ENCODE data around the gene DPM1.
"Not testable (repeated sequence)": the region's sequence is repeated elsewhere in the genome, so short reads cannot be mapped to it uniquely, and the experiment has no call there.

Gene DPM1

DNA sequence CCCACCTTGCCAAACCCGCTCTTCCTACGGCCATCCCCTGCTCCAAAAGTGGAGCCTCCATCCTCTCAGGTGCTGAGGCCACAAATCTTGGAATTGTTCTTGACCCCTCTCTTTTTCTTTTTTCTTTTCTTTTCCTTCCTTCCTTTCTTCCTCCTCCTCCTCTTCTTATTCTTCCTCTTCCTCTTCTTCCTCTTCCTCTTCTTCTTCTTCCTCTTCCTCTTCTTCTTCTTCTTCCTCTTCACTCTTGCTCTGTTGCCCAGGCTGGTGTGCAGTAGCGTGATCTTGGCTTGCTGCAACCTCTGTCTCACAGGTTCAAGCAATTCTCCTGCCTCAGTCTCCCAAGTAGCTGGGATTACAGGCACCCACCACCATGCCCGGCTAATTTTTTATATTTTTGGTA lies 20.2 kb upstream of the DPM1 start:
- DNase-seq: not testable (repeated sequence)

DNA sequence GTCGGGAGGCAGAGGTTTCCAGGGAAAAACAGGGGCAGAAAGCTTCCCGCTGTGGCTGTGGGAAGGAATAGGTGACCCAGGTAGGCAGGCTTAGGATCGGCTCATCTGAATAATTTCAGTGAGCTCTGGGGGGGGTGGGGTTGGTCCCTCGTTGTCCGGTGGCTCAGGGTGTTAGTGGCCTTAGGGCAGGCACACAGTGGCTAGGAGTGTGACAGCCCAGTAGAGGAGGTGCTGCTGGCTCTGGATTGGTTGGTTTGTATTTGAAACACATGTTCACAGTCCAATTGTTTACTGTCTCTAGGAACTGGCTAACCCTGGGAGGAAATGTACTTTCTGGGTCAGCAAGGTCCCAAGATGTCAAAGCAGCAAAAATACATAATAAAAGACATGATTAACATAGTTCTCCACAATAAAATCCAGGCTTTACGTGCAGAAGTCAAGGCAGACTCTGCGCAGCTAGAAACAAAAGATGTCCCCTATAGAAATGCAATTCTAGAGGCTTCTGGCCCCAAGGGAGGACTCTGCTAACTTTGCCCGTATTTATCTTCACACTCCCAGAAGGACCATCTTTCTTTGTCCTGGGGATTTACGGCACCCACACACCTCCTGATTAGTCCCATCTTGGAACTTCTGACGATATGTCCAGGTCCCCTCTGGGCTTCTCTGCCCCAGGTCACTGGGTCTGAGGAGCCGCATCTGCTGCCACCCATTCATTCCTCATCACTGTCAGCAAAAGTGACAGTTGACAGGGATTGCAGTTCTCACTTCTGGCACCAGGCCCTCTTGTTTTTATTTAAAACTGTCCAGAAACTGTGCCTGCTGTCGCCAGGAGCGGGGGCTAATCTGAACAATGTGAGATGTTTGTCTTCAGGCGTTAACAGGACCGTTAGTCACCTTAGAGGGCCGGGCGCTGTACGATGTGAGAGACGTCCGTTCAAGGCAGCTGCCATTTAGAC lies 19.0 kb upstream of the DPM1 start:
- no peak for DNase-seq

DNA sequence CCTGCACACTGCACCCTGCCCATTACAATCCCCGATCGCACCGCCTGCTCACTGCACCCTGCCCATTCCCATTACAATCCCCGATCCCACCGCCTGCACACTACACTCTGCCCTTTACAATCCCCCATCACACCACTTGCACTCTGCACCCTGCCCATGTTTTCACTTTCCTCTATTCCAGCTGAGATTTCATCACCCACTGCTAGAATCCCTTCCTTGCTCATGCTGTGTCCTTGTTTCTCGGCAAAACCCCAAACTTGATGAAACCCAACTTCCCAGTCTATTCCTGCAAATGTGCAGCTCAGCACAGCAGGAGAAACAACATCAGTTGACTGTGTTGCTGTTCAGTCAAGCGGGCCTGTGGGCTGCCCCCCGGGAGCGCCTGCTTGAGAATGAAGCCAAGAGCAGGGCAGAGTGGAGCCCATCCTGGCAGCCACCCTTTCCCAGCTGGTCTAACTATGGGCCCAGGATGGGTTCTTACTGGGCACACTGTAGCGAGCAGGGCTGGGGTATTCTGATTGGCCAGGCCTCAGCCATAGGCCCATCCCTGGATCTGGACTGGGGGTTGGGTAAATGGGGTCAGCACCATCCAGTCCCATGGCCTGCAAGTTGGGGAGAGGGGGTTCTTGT lies 17.5 kb upstream of the DPM1 start:
- no peak for DNase-seq

DNA sequence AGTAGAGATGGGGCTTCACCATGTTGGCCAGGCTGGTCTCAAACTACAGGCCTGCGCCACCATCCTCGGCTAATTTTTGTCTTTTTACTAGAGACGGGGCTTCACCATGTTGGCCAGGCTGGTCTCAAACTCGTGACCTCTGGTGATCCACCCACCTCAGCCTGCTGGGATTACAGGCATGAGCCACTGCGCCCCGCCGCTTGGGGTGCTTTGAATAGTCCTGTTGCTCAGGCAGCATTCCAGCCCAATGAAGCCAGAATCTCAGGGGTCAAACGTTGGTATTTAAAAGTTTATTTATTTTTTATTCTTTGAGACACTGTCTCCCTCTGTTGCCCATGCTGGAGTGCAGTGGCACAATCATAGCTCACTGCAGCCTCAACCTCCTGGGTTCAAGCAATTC lies 11.6 kb upstream of the DPM1 start:
- DNase-seq: no peak

DNA sequence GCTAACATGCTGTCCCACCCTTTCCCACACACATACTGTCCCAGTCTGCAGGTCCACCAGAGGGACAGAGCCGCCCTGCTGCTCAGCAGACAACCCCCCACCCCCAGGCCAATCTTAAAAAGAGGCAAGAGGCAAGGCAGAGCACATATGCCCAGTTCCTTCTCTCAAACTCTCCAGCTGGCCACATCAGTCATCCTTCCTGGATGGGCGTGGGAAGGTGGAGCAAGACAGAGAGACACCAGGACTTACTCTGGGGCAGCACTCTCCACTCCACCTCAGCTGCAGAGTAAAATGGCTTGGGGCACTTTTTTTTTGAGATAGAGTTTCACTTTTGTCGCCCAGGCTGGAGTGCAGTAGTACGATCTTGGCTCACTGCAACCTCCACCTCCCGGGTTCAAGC lies 11.1 kb upstream of the DPM1 start:
- no peak for DNase-seq

DNA sequence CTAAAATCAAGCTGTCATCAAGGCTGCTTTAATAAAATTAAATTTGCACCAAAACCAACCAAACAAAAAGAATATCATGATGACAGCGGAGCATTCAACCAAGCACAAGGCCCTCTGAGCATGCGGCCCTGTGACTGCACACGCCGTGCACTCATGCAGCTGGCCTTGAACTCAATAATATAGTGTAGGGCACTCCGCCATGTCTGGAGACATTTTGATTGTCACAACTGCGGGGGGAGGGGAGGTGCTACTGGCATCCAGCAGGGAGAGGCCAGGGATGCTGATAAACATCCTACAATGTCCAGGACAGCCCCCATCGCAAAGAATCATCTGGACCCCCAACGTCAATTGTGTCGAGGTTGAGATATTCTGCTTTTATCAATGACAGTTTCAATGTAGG lies 10.0 kb upstream of the DPM1 start:
- no peak for DNase-seq

DNA sequence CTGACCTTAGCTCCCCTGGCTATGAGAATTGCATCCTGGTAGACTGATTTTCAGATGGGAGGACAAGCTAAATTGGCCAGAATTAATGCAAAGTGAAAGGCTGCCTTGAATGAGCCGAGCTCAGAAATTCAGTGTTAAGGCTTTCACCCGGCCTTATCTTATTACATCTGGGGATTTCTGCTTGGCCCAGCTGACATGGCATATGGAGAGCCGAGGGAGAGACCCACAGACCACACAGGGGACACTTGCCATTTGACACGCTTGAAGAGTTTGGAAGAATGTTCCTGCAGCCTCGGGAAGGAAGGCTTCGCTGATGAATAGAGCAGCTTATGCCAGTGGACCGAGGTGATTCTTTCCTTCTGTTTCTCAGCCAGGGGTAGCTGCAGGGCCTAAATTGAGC lies 9.3 kb upstream of the DPM1 start:
- no peak for DNase-seq

DNA sequence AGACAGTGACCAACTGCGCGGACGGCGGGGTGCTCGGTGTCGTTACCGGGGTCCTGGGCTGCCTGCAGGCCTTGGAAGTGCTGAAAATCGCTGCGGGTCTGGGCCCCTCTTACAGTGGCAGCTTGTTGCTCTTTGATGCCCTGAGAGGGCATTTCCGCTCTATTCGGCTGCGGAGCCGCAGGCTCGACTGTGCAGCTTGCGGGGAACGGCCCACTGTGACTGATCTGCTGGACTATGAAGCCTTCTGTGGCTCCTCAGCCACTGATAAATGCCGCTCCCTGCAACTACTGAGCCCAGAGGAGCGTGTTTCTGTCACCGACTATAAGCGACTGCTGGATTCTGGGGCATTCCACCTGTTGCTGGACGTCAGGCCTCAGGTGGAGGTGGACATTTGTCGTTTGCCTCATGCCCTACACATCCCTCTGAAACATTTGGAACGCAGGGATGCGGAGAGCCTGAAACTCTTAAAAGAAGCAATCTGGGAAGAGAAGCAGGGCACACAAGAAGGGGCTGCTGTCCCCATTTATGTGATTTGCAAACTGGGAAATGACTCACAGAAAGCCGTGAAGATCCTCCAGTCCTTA lies 1.3 kb upstream of the DPM1 start:
- DNase-seq: no peak

DNA sequence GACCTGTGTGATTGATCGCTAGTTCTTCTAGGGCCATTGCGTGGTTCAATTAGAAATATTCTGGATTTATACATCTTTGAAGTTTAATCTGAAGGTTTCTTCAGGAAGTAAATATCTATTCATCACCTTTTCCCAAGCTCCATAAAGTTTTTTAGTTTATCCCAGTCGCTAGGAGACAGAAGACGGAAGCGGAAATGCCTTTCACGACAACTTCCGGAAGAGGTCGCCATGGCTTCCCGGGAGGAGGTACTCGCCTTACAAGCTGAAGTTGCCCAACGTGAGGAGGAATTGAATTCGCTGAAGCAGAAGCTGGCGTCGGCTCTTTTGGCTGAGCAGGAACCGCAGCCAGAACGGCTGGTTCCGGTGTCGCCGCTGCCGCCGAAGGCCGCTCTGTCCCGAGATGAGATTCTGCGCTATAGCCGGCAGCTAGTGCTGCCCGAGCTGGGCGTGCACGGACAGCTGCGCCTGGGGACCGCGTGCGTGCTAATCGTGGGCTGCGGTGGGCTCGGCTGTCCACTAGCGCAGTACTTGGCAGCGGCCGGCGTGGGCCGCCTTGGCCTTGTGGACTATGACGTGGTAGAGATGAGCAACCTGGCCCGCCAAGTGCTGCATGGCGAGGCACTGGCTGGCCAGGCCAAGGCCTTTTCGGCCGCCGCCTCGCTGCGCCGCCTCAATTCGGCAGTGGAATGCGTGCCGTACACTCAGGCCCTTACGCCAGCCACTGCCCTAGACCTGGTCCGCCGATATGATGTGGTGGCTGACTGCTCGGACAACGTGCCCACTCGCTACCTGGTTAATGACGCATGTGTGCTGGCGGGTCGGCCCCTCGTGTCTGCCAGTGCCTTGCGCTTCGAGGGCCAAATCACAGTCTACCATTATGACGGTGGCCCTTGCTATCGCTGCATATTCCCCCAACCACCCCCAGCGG lies 547 bp upstream of the DPM1 start, which contains the start of gene MOCS3:
MOCS3 (plus strand) TSS at position 204 of the 928 bp plus-strand sequence; CDS start at position 229, 25 bp downstream.
- peak; percentile 88 for DNase-seq

DNA sequence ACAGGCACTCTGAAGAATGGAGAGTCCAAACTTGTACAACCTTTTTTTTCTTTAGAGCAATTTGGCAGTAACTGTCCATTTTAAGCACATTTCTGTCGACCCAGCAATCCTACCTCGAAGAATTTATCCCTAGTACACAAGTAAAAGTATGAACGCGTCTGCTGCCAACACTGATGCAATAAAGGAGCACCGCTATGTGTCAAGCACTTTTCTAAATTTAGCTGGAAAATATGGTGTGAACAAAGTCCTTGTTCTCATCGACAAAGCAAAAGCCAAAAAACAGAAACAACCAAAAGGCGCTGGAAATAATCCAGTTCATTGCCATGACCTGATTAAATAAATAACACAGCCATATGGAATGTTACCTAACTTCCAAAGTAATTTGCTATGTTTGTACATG lies 1.1 kb downstream of the DPM1 start:
- no peak for DNase-seq

DNA sequence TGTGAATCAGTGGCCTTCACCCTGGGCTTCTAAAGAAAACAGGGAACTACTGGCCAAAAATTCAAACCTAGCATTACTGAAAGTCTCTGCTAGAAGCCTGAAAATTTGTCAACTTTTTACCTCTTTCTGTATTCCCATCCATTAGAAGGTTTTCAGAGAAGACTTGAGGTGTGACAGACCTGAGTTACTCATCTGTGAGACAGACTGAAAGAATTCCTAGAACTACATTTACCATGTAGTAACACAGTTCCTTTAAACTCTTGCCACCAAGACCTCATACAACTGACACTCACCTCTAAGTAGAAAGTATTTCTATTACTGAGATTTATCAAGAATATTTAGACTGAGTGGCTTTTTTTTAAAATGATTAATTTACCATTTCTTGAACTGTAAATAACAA lies 4.5 kb downstream of the DPM1 start:
- no peak for DNase-seq

DNA sequence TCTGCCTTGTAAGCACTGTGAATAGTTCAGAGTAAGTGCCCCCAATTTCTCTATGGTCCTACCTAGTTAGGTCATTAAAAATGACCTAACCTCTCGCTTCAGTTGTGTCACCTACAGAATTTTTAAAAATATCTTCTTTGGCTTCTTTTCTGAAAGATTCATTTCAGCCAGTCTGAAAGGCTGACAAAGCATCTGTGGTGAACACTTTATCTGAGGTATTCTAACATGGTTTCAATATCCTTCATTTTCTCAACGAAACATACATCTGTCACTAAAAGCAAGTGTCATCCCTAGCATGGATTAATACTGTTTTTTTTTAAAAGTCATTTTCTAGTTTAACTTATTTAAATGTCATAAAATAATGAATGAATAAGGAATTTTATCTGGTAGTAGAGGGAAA lies 5.1 kb downstream of the DPM1 start:
- DNase-seq: no peak

DNA sequence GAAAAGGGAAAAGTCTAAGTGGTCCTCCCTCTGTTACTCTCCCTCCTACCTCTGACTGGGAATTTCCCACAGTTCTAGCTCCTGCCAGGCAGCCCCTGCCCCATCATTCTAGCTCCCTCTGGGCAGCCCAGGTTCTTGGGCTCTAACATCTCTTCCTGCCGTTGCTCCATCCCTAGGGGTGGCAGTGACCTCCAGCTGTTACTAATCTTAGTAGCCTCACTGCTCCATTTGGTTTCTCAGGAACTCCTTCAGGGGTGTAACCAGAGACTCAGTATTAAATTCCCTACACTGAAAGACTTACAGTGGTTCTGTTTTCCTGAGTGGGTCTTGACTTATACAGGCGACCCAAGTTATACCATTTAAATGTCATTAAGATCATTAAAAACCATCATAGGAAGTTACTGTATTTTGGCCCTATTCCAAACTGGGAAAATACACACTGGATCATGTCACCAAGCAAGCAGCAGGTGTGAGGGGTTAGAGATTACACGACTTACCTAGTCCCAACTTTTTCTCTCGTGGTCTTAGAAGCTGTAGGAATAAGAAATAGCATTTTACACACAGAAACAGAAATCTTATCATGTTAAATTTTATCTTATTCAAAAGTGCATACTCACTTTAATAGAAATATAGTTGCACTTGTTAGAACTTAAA lies 10.1 kb downstream of the DPM1 start:
- no peak for DNase-seq

DNA sequence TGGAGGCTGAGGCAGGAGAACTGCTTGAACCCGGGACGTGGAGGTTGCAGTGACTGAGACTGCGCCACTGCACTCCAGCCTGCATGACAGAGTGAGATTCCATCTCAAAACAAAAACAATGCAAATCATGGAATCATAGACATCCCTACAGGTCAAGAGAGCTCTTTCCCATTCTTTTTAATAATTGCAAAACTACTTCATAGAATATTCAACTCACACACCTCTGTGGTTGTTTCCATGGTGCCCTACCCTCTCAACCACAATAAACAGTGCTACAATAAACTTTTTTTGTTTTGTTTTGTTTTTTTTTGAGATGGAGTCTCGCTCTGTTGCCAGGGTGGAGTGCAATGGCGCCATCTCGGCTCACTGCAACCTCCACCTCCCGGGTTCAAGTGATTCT lies 15.3 kb downstream of the DPM1 start:
- no peak for DNase-seq

DNA sequence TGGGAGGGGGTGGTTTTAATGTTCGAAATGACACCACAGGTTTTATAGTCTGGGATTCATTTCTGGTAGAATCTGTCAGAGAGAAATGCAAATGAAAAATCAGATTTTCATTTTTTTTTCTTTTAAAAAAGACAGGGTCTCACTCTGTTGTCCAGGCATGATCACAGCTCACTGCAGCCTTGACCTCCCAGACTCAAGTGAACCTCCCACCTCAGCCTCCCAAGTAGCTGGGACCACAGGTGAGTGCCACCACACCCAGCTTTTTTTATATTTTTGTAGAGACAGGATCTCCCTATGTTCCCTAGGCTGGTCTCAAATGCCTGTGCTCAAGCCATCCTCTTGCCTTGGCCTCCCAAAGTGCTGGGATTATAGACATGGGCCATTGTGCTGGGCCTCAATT lies 24.7 kb downstream of the DPM1 start:
- no peak for DNase-seq

DNA sequence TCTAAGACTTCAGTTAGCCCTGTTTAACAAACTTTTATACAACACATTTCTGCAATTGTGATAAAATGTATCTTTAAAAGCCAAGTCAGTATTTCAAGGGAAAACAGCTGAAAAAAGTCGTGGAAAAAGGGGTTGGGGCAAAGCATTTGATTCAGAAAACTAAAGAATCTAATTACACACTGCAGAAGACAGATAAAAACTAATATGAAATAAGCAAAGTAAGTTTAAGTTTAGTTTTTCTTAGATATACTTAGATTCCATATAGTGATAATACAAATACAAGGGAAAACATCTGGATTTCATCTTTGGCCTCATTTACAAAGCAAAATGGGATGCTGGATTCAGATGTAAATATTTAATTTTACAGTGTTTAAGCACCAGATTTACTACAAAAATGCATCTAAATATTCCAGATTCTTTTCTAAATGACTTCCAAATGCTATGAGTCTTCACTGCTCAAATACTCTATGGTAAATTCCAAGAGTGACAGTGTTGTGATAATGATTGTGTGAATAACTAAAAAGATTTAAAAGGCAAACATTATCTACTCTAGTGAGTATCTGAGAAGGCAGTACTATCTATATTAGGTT lies 25.5 kb downstream of the DPM1 start:
- DNase-seq: no peak

DNA sequence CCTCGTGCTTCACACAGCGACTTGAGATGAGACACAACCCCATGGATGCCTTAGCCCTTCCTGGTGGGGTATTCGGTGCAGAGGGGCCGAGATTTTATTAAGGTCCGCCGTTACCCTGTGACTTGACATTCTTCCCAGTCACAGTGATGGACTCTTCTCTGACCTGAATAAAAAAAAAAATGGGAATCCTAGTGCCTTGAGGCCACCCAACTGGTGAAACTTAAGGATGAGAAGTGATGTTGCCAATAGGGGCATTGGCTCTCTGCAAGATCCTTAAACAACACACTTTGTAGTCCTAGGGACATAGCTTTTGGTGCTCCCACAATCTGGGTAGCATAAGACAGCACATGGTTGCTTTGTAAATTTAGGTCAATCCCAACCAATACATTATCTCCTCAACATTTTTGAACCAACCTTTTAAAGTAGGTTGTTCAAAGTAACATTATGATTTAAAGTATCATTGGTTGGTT lies 26.3 kb downstream of the DPM1 start:
- DNase-seq: no peak

DNA sequence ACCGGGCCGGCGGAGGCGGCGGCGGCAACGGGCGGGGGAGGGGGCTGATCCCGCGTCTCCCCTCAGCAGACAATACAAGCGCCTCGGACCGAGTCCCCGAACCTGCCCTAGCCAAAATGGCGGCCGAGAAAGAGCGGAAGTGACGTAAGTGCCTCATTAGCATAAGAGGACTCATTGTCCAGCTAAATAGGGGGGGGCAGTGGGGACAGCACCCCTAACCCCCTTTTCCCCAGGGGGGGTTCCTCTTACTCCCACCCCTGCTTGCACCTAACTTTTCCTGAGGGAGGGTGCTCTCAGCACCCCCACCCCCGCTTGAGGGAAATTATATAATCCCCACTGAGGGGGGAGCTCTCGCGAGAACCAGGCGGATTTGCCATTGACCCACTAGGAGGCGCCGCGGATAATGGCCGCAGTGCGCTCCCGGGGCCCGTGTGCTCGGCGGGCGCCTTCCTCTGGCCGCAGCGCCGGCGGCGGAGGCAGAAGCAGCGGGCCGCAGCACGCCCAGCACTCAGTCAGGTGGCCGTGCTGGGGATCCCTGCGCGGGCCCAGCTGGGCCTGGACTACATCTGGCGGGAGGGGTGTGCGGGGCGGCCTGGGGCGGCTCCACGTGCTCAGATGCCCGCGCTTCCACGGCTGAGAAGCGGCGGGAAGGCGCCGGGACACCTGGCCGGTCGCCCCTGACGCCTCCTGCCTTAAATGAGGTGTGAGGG lies 26.9 kb downstream of the DPM1 start, which contains the start of gene ADNP:
ADNP (minus strand) TSS at position 132 of the 710 bp plus-strand sequence. CDS start 27,441 bp downstream, outside the sequence.
- DNase-seq: peak; percentile 92

DNA sequence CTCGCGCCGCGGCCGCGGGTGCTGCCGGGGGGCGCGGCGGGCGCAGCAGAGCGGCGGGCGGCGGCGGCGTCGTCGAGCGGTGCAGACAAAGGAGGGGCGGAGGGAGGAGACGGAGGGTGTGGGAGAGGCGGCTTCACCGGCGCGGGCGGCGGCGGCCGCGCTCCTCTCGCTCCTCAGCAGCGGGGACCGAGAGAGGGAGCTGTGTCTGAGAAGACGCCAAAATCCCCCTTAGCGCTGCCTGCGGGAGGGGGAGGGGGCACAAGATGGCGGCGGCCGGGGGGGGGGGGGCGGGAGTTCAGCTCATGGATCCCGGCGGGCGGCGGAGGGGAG lies 27.4 kb downstream of the DPM1 start:
- no peak for DNase-seq

DNA sequence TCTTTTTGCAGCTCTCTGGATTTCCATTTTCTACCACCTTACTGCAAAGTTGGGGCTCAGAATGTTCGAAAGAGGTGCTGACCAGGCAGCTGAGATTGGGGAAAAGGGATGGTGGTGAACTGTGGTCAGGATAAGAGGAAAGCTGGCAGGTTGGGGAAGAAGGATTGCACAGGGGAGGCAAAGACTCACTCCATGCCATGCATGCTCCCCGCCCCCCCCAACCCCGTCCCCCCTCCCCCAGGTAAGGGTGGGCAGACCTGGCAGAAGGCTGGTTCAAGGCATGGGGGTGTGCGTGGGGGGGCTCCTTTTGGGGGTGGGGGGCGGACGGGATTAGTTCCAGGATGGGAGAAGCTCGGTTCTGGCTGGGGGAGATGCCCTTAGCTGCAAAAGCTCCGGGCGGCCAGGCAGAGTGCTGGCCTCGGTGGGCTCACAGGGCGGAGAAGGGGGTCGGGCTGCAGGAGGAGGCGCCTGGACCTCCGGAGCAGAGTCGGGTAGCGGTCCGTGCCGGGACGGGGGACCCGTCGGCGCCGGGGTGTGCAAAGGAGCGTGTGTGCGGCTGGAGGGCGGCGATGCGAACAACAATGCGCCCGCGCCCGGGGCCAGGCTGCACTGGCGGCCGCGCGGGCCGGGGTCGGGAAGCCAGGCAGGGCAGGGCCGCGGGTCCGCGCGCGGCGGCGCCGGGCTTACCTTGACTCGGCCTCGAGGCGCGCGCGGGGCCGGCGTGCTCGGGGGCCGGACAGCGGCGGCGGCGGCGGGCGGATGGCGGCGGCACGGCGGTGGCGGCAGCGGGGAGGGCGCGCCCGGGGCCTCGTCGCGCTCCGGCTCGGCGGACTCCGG lies 28.0 kb downstream of the DPM1 start:
- DNase-seq: no peak
